ACHN (cell line): ENCODE data around the gene PGAM2.

Experiments used
- DNase-seq: peaks from one replicate; pipeline ENCODE4 v3.0.0-alpha.2; 2015
- in situ Hi-C: cut with HindIII; loops from 2 replicates; pipeline ENCODE4 v1.10.0; 2017; ENCODE audit warnings: low sequenced_read_pairs, low pct_ligation_motif_present, low pct_unique_long_range_greater_than_20kb

Gene PGAM2

DNA sequence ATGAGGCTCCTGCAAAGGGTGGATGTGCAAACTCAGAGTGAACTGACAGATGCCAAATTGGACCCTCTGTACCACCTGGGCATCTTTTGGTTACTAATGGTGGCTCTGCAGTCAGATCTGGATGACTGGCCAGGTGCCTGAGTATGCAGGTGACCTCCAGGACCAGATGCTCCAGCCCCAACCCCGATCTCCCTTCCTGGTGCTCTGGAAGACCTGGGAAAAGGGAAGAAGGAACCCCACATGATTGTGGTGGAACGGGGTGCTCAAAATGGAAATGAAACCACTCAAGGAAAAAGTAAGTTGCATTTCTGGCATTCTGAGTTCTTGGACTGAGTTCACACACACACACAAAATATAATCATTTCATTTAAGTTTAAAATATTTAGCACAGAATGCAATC, 29.0 kb upstream of the PGAM2 start:
- DNase-seq, result no peak
- in situ Hi-C loops, result loop anchor here (25.0 kb wide), 1 partner anchor 118 kb away; the partner anchor contains the start of gene YKT6

DNA sequence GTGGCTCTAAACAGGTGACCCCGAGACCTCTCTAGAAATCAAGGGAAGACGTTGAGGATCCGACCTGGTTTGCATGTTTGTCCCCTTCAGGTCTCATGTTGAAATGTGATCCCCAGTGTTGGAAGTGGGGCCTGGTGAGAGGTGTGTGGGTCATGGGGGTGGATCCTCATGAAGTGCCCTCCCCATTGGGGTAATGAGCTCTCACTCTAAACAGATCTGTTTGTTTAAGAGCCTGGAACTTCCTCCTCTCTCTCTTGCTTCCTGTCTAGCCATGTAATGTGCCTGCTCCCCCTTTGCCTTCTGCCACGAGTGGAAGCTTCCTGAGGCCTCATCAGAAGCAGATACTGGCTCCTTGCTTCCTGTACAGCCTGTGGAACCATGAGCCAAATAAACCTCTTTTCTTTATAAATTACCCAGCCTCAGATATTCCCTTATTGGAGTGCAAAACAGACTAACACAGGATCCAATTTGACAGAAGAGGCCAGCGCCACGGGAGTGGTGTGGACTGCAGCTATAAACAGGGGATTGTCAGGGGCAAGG, 27.8 kb upstream of the PGAM2 start:
- DNase-seq, result no peak
- in situ Hi-C loops, result loop anchor here (25.0 kb wide), 1 partner anchor 119 kb away; the partner anchor contains the start of gene YKT6

DNA sequence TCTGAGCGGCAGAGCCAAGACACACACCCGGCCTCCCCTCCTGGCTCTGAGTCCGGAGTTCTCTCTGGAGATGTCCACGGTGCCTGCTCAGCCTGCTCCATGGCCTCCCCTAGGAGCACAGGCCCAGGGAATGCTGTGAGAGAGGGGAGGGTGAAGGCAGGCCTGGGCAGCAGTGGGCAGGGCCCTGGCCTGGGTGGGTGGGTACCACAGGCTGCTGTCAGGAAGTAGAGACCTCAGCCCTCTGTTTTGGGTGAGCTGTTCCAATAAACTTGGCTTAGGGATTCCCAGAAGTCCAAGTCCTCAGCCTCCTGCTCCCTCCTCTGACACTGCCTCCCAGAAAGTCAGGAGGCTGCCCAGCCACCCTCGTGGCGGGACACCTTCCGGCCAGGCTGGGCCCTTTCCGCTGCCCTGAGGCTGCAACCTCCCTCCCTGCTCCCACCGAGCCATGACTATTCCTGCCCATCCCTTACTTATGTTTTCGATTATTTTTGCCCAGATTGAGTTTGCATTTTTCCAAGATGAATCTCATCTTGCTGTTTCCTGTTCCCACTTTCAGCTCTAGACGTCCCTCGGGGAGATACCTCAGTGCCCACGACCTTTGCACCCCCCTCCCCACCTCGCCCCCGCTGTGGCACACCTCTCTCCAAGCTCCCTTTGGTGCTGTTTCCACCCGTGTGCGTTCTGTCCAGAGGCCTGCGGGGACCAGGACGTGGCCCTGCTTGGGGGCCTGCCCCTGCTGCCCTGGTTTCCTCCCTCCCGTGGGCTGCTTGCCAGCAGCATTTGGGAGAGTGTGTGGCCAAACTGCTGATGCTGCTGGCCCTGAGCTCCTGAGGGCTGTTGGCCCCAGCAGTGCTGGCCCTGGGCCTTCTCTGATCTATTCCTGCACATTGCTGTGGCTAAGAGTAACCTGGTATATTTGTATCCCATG, 22.8 kb upstream of the PGAM2 start:
- in situ Hi-C loops, result loop anchor here (25.0 kb wide), 1 partner anchor 124 kb away; the partner anchor contains the start of gene YKT6
- DNase-seq, result no peak

DNA sequence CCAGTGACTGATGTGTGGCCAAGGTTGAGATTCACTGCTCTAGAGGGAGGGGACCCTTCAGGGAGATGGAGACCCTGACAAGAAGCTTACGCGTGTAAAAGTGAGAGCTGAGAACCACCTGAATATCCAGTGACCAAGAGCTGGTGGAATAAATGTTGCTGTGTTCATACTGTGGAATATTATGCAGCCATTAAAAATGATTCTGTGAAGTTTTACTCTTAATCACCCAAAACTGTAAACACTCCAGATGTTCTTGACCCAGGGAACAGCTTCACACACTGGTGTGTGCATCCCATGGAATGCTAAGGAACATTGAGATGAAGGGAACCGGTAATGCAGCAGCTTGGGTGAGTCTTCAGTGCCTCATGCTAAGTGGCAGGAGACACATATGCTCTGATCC, 21.3 kb upstream of the PGAM2 start:
- in situ Hi-C loops, result loop anchor here (25.0 kb wide), 1 partner anchor 126 kb away; the partner anchor contains the start of gene YKT6
- no peak for DNase-seq

DNA sequence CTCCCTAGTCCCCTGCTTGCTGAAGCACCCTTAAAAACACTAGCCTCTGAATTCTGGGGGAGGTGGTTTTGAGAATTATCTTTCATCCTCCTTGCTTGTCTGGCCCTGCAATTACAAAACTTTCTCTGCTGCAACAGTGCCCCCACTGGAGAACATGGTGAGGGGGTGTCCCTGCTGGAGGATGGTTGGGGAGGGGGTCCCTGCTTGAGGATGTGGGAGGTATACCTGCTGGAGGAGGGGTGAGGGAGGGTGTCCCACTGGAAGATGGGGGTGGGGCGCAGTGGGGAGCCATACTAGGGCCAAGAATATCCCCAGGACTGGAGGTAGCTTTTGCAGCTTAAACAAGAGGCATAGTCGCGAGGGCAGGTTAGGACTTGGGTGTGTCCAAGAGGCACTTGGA, 20.2 kb upstream of the PGAM2 start:
- in situ Hi-C loops, result loop anchor here (25.0 kb wide), 1 partner anchor 127 kb away; the partner anchor contains the start of gene YKT6

DNA sequence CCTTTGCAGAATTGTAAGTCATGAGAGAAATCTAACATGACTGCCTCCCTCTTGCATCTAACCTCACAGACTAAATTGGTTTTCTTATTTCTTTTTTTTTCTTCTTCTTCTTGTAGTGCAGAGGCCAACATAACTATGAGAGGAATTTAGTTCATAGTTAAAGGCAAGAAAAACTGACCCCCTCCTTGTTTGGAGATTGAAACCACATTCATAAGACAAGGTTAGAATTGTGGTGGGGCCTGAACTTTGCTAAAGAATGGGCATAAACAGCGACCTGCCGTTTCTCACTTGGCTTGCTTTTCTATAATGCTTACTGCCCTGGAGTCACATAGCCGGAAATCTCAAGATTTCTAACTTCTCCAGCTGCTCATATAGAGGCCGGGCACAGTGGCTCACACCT, 19.3 kb upstream of the PGAM2 start:
- DNase-seq, result no peak
- in situ Hi-C loops, result loop anchor here (25.0 kb wide), 1 partner anchor 128 kb away; the partner anchor contains the start of gene YKT6

More for the DNA sequence above, 20.2 kb upstream of the PGAM2 start:
- DNase-seq, result no peak

DNA sequence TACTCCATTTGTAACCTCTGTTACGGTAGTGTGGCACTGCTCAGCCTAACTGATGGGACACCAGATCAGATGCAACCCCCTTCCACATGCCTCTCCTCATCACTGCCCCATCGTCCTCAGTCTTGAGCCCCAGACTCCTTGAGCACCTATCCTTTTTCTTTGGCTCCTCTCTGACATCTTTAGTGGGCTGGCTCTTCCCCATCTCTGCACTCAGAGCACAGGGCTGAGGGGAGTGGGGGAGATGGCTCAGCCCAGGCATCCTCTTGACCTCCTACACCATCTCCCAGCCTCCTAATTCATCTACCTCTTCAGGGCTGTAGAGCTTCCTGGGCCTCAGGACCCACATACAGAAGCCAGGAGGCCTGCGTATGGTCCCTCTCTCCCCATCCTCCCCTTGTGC, 18.4 kb upstream of the PGAM2 start:
- in situ Hi-C loops, result loop anchor here (25.0 kb wide), 1 partner anchor 129 kb away; the partner anchor contains the start of gene YKT6

DNA sequence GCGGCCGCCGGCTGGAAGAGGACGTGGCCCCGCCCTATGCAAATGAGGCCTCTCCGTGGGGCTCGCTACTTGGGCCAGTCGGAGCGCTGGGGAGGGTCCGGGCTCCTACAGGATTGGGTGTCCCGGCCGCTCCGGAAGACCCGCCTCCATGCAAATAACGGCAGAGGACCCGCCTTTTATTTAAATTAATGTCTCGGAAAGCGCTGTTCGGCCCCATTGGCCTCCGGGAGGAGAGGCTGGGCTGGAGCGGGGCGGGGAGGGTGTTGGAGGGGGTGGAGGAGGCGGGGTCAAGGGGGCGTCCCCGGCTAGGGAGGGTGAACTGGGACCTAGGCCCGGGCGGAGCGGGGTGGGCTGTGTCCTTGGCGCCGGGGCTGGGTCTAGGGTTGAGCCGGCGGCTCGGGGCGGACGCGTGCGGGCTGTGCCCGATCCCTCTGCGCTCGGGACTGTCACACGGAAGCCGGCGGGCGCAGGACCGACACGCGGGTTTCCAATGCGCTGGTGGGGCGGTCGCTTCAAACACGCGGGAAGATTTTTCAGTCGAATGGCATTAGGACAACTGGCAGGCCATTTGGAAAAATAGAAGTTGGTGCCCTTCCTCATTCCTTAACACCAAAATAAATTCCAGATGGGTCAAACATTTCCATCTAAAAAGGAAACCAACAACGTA, 17.3 kb upstream of the PGAM2 start:
- DNase-seq, result peak; percentile 100
- in situ Hi-C loops, result loop anchor here (25.0 kb wide), 1 partner anchor 130 kb away; the partner anchor contains the start of gene YKT6

More for the DNA sequence above, 18.4 kb upstream of the PGAM2 start:
- DNase-seq, result no peak

DNA sequence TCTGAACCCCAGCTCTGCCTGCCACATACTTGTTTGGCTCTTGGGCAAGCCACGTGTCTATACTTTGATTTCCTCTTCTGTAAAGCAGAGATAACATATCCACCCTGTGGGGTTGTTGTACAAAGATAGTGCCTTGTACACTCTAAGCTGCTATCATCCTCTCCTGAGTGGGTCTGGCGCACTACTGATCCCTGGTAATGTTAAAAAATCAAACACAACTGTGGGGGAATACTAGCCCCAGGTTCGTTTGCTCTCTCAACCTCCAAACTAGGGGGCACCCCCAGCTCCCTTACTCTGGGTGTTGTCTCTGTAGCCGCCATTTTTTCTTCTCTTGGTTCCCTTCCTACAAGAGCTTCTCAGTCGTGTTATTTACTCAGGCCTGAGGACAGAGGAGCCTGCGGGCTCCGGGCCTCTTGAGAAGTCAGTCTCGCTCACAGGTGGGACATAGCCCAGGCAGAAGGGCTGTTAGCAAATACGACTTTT, 15.9 kb upstream of the PGAM2 start:
- DNase-seq, result no peak

DNA sequence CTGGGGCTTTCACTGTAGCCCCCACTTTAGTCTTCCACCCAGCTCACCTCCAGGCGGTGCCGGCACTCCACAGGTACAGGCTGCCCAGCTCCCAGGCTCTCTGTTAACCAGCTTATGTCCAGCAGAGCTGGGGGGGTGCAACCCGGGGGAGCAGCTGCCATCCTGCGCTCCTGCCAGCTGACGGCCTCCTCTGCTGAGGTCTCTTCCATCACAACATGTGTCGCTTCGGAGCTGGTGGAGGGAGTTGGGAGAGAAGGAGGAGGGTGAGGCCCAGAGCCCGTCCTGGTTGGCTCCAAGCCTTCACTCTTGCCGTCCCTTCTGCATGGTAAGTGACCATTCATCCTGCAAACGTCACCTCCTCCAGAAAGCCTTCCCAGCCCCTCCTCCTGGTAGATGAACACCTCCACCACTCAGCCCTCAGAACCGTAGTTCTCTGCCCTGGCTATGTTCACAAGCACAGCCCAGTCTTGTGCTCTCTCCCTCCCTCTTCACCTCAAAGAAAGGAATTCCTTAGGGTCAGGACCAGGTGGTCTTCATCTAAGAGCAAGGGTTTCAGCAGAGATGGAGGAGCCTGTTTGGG, 15.4 kb upstream of the PGAM2 start:
- DNase-seq, result no peak
- in situ Hi-C loops, result loop anchor here (25.0 kb wide), 1 partner anchor 132 kb away; the partner anchor contains the start of gene YKT6

More for the DNA sequence above, 15.9 kb upstream of the PGAM2 start:
- in situ Hi-C loops, result loop anchor here (25.0 kb wide), 1 partner anchor 131 kb away; the partner anchor contains the start of gene YKT6

DNA sequence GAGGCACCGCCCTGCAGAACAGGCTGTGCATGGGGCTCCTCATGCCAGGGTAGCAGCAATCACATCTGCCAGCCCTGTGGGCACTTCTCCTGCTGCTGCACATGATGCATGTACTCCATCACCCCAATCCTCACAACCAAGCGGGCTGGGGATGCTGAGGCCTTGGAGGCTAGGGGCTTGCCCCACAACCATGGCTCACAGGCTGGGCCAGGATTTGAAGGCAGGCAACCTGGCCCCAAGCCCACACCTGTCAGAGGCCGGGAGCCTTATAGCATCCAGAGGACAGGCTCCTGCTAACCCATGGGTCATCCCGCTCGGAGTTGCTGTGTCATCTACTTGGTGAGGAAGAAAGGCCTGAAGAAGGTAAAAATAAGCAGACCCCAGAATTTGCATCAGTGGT, 14.8 kb upstream of the PGAM2 start:
- DNase-seq, result no peak
- in situ Hi-C loops, result loop anchor here (25.0 kb wide), 1 partner anchor 132 kb away; the partner anchor contains the start of gene YKT6

DNA sequence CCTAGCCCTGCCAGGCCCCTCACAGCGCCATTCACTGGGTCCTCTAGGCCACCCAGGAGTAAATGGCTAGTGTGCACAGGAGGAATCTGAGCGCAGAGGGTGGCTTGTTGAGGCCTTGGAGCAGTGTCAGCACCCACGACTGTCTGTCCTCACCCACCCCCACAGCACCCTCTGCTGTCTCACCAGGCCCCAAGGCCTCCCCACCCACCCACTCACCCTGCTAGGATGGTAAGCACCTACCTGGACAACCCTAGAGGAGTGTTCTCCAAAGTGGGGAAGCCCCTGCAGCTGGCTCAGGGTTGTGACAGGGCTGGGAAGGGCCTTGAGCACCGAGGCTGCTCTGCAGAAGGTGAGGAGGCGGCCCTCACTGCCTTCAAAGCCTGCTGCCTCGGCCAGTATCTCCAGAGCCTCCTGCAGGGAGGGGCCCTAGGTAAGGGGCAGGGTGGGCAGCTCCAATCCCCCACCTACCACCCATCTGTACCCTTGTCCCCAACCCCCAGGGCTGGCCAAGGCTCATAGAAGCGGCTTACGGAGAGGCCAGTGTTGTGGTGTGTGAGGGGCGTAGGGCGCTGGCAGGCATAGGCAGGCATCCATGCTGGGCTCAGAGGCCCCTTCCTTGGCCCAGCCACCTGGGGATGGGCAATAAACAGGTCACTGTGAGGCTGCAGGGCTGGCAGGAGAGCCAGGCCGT, 14.1 kb upstream of the PGAM2 start:
- DNase-seq, result no peak
- in situ Hi-C loops, result loop anchor here (25.0 kb wide), 1 partner anchor 133 kb away; the partner anchor contains the start of gene YKT6

DNA sequence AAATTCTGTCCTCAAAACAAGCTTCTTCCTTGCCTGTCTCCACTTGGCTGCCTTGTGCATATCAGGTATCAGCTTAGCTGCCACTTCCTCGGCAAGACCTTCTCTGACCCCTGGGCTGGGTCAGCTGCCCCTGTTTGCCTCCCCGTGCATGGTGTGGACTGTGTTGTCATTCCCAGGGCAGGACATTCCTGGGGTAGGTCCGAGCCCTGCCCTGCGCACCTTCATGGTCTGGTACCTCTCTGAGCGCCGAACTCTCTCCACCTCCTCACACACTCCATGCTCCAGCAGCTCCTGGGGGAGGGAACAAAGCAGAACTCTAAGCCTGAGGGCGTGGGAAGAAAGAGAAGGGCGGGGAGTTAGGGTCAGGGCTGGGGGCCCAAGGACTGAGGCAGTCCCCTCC, 13.2 kb upstream of the PGAM2 start:
- DNase-seq, result no peak
- in situ Hi-C loops, result loop anchor here (25.0 kb wide), 1 partner anchor 134 kb away; the partner anchor contains the start of gene YKT6

DNA sequence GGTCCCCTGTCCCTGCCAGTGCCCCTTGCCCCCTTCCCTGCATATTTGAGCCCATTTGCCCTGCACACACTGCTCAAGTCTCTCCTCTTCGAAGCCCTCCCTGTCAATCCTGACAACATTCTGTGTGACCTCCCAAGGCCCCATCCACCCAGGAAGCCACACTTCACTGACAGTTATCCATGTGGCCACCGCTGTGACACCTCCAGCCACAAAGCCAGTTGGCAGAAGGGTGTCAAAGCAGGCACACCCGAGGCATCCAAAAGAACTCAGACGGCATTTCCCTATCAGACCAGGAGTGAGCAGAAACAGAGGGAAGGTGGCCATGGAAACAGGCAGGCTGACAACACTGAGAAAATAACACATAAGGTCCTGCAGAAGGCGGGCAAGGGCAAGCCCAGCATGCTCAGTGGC, 12.3 kb upstream of the PGAM2 start:
- in situ Hi-C loops, result loop anchor here (25.0 kb wide), 1 partner anchor 135 kb away; the partner anchor contains the start of gene YKT6
- no peak for DNase-seq

DNA sequence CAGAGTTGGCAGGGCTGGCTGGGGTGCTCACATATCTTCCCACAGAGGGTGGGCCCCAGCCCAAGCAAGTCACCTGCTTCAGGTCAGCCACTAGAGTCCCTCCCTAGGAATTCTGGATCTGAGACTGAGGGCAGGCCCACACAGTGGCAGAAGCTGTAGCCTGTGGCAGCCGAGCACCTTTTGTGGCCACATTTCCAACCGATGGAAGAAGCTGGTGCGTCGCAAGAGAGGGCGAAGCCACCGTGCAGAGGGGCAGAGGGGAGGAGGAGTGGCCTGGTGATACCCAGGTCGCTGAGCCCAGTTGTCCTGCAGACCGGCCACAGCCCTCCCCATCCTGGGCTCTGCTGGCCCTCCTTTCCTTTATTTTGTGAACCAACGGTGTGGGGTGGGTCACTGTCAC, 11.7 kb upstream of the PGAM2 start:
- DNase-seq, result no peak
- in situ Hi-C loops, result loop anchor here (25.0 kb wide), 1 partner anchor 135 kb away; the partner anchor contains the start of gene YKT6

DNA sequence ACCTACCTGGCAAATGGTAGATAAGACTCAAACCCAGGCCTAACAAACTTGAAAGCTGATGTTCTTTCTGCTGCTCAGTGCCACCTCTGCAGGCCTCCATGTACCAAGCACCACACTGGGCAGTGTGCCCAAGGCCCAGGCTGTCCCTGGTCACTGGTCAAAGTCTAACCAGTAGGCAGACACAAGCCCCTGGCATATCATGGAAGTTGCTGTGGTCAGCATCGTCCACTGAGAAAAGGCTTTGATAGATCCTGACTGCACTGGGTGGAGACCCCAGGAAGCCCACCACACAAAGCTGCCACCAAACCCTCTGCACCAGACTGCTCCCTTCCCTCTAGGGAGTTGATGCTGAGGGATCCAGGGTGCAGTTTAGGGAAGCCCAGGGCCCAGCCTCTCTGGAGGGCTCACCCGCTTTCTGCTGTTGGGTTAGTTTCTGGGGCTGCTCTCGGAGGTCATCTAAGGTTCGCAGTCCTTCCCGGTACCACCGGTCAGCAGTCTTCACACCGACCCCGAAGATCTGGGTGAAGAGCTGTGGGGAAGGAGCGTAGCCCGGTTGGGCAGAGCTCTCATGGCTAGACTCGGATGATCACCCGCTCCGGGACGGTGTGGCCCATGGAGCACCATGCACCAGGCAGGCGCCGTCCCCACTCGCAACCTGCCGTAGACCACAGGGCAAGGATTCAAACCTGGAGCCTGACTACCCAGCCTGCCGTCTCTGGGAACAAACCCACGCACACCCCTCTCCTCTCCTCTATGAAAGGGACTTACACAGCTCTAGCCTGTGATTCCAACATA, 10.9 kb upstream of the PGAM2 start:
- in situ Hi-C loops, result loop anchor here (25.0 kb wide), 1 partner anchor 136 kb away; the partner anchor contains the start of gene YKT6
- no peak for DNase-seq
